KBM-7 (cell line): ENCODE results near the gene TDRD3.

Experiments
- DNase-seq: peaks from one replicate; pipeline ENCODE4 v3.0.0-alpha.2; 2015
- in situ Hi-C: fragments of 300-500 bp; cut with MboI; formaldehyde crosslinking; loops from 2 replicates; pipeline ENCODE4 v1.14.3; 2020; ENCODE audit warnings: low sequenced_read_pairs, low pct_unique_long_range_greater_than_20kb, mixed read lengths

The TDRD3 gene

GRCh38 chr13:60538566-60538965 is 141.5 kb downstream of the TDRD3 start:
- no peak for DNase-seq
- in situ Hi-C loops = no loop called here

GRCh38 chr13:60540276-60540675 is 143.3 kb downstream of the TDRD3 start:
- in situ Hi-C loops = no loop called here
- DNase-seq = no peak

- in situ Hi-C loops = no loop called here
- DNase-seq = no peak
Observed at GRCh38 chr13:60562096-60562780, 165.2 kb downstream of the TDRD3 start.

GRCh38 chr13:60571571-60571970 is 174.6 kb downstream of the TDRD3 start:
- DNase-seq = peak; percentile 48
- in situ Hi-C loops = no loop called here

DNA sequence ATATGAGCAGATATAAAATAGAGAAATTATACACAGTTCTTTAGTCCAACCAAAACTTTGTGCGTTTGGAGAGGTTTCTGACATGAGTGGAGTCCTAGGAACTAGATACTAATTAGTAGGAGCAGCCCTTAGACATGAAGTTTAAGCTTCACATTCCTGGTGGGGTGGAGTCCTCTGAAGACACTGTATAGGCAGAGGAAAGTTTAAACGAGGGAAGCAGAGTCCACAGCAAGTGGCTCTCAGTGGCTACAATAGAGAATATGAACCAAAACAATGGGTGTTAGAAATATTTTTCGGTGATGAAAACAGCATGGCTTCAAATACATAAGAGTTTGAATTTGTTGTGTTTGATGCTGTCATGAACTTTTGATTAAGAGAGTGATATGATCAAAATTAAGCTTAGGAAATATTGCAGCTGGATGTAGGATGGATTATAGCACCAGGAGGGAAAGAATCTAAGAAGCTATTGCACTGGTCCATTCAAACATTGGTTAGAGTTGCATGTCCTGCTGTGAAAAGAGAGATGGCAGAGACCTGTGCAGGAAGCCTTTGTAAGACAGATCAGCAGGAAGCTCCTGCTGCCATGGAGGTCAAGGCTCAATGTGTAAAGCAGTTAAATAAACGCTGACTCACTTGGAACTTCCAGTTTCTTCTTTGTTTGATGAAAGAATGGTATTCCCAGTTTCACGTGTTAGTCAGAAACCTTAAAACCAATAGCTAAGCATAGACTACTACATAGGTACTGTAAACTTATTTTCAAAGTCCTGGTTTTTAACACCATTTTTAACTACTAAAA is 175.2 kb downstream of the TDRD3 start:
- peak; percentile 29 for DNase-seq
- in situ Hi-C loops = no loop called here

- in situ Hi-C loops = no loop called here
Observed at GRCh38 chr13:60572855-60573254, 175.8 kb downstream of the TDRD3 start.

DNA sequence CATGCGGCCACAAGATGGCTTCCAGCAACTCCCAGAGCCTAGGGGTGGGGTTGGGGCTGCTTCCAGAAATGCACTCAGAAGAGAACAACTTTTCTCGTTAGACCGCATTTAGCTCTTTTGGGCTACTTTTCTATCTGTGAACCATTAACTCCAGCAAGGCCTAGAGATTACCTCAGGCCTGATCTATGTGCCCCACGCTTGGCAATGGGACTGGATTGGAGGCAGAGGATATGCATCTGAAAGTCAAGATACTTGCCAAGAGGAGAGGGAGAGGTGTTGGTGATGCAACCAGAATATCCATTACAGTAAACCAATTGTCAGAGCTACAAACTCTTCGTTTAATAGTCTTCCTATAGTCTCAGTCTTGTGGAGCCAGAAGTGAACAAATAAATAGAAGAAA is 177.7 kb downstream of the TDRD3 start:
- in situ Hi-C loops = no loop called here
- DNase-seq = no peak

More at GRCh38 chr13:60572855-60573254, 175.8 kb downstream of the TDRD3 start:
- DNase-seq = no peak

GRCh38 chr13:60575142-60575541 is 178.1 kb downstream of the TDRD3 start:
- in situ Hi-C loops = no loop called here
- no peak for DNase-seq

- in situ Hi-C loops = no loop called here
- DNase-seq = no peak
Observed at GRCh38 chr13:60577761-60578160, 180.7 kb downstream of the TDRD3 start.

DNA sequence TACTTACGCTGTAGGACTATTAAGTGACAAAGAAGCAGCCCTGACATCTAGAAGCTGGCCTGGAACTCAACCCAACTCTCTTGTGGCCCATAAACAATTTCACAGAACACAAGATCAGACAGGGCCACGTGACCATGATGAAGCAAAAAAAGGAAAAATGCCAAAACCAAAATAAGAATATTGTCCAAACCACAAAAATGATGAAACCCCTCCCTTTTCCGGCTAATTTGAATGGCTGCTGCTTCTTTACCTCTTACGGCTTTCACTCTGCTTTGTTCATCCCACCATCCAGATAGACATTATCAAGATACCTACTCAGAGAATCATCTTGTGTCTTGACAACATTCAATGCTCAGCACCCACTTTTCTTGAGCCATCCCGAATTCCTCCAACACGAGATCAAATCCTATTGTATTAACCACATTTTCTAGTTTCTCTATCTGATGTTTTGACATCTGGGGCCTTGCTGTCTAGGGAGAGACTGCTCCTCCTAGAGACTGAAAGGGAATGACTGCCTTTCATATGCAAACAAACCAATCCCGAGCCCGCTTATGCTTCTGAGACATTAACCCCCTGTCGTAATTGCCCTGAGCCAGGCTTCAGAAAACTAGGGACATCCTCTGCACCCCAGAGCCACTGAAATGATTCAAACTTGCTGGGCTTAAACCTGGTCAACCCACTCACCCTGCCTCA is 186.3 kb downstream of the TDRD3 start:
- peak; percentile 27 for DNase-seq
- in situ Hi-C loops = no loop called here

DNA sequence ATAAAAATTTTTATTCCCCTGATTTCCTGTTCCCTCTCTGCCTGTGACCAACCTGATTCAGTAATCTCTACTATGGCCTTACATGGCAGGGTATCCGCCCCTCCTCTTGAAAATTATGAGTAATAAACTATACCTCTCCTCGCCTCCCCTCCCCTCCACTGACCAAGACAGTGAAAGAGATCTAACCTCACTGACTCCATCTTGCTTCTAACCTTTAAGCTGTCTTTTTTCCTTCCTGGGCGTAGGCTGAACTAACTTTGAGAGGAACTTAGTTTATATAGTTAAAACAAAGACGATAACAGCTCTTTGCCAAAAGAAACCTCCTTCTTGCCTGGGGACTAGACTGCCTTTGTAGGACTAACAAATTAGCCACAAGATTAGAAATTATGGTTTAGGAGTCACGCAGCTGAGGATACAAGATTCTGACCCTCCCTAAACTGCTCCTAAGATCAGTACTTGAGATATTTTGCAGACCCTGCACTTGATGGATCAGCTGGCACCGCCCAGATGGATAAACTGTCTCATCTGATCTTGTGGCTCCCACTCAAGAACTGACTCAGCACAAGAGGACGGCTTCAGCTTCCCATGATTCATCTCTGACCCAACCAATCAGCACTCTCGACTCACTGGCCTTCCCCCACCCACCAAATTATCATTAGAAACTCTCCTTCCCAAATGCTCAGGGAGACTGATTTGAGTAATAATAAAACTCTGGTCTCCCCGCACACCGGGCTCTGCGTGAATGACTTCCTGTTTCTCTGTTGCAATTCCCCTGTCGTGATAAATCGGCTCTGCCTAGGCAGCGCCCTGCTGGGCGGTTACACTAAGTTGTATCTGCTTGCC is 187.1 kb downstream of the TDRD3 start:
- in situ Hi-C loops = no loop called here
- DNase-seq = no peak

DNA sequence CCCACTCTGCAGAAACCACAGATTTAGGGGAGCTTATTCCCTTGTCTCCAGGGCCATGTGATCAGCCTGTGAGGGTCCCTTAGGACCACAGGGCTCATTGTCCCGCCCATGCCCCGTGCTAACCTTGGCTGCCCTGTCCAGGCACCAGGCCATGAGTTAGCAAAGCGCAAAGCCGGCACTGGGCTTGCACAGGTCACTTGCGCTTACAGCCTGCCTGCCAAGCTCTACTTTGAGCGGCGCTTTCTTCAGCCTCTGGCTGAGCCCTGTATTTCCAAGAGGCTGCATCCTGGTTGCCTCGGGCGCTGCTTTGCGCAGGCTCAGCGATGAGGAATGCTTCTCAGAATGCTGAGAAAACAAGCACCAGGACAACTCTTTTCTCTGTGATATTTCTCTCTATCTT is 188.0 kb downstream of the TDRD3 start:
- in situ Hi-C loops = no loop called here
- DNase-seq = no peak

GRCh38 chr13:60590800-60591747 is 194.1 kb downstream of the TDRD3 start:
- peak; percentile 31 for DNase-seq

GRCh38 chr13:60603049-60603448 is 206.0 kb downstream of the TDRD3 start:
- DNase-seq = no peak
- in situ Hi-C loops = no loop called here

More at GRCh38 chr13:60590800-60591747, 194.1 kb downstream of the TDRD3 start:
- in situ Hi-C loops = no loop called here

DNA sequence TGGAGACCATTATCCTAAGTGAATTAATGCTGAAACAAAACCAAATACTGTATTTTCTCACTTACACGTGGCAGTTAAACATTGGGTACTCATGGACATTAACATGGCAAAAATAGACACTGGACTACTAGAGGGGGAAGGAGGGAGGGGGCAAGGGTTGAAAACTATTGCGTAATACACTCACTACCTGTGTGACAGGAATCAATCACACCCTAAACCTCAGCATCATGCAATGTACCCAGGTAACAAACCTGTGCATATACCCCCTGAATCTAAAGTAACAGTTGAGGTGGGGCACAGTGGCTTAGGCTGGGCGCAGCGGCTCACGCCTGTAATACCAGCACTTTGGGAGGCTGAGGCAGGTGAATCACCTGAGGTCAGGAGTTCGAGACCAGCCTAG is 207.0 kb downstream of the TDRD3 start:
- in situ Hi-C loops = no loop called here
- no peak for DNase-seq

DNA sequence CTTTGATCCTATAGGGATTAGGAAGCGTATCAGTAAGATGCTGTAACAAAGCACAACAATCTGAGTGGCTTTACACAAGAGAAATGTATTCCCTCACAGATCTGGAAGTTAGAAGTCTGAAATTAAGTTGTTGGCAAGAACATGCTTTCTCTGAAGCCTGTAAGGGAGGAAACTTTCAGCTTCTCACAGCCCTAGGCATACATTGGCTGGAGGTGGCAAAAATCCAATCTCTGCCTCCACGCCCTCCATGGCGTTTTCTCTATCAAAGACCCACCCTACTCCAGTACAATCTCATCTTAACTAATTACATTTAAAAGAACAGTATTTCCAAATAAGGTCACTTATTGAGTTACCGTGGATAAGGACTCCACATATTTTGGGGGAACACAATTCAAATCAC is 211.9 kb downstream of the TDRD3 start:
- in situ Hi-C loops = no loop called here
- DNase-seq = no peak

DNA sequence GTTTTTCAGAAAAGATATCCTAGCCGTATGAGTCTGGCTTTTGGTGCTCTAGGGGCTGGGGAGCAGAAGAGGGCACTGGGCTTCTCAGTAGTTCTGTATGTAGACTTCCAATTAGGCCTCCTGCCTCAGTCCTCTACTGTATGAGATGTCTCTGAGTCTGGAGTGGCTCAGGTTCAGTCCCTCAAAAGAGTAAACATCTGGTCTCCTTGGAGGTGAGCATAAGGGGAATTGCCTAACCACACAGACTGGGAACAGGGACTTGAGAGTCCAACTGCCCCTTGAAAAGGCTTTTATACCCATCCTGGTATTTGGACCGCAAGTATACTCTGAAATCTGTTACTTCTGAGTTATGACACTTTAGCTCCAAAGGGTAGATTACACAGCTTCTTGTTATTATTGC is 214.5 kb downstream of the TDRD3 start:
- in situ Hi-C loops = no loop called here
- no peak for DNase-seq

GRCh38 chr13:60612593-60612992 is 215.6 kb downstream of the TDRD3 start:
- in situ Hi-C loops = no loop called here

More at GRCh38 chr13:60612593-60612992, 215.6 kb downstream of the TDRD3 start:
- DNase-seq = no peak
